K562 (cell line): Measurements from ENCODE around the gene AP3B1.

Source experiments
- ARNT ChIP-seq, 2 experiments: fragments of 450-650 bp; IDR thresholded peaks; 2 replicates each; pipeline ENCODE4 v1.6.1; 2016; ENCODE audit warnings: mild to moderate bottlenecking in 1 of 2
- FOXO4 ChIP-seq: fragments of 450-650 bp; formaldehyde crosslinking; IDR thresholded peaks from 2 replicates; pipeline ENCODE4 v1.4.0; 2020; ENCODE audit warnings: mild to moderate bottlenecking, moderate library complexity
- HCFC1 ChIP-seq: IDR thresholded peaks from 2 replicates; pipeline ENCODE4 v1.6.1; 2012; ENCODE audit warnings: low read depth, low read length, improper control_type of control experiment
- HIVEP1 ChIP-seq: fragments of 250-450 bp; sonication (Bioruptor Pico); IDR thresholded peaks from 2 replicates; pipeline ENCODE4 v1.4.0; 2020; ENCODE audit warnings: mild to moderate bottlenecking
- KAT7 ChIP-seq: sonication (generic); formaldehyde crosslinking; IDR thresholded peaks from 2 replicates; pipeline ENCODE4 v1.8.0; 2022; ENCODE audit warnings: missing genetic modification reagents, mild to moderate bottlenecking, borderline replicate concordance
- POLR2A ChIP-seq: fragments of 450-650 bp; conservative IDR thresholded peaks from 2 replicates; pipeline ENCODE4 v1.6.1; 2016
- RBM25 ChIP-seq: fragments of 200-400 bp; formaldehyde crosslinking; IDR thresholded peaks from 2 replicates; pipeline ENCODE4 v1.6.1; 2018; ENCODE audit warnings: low read length, low read depth, moderate library complexity; ENCODE audit not compliant: severe bottlenecking
- RCOR1 ChIP-seq, 2 experiments: IDR thresholded peaks; 2 replicates each; pipeline ENCODE4 v1.6.1; 2012; ENCODE audit warnings: low read depth in 2 of 2, low read length in 2 of 2, borderline replicate concordance in 1 of 2, improper control_type of control experiment in 1 of 2

GRCh38 chr5:78003450-78003849 is 291.0 kb downstream of the AP3B1 start:
- TF ChIP-seq FOXO4 (CRISPR knock-in tag) (no peak), ARNT (IDR thresholded peaks at IDR 0.05) (no peak), RBM25 (no peak), KAT7 (CRISPR knock-in tag) (no peak), RCOR1 (IDR thresholded peaks at IDR 0.05; ENCODE audit: borderline replicate concordance in 1 of 2, low read depth in 2 of 2, low read length in 2 of 2) (no peak), POLR2A (no peak), HCFC1 (no peak), HIVEP1 (CRISPR knock-in tag) (no peak)
